Neural crest cell (in vitro differentiated cells): ENCODE data around the gene STK33. TPM values are rescaled to one million over a fixed set of nuclear protein-coding genes. Genes with fewer than 3 reads are reported as not detected.

Source experiments
- DNase-seq: peaks from one replicate; pipeline ENCODE4 v3.0.0; 2021; ENCODE audit warnings: low read depth, mixed read lengths, low spot score
- H3K27ac Mint-ChIP-seq: one replicate; pipeline ENCODE4 v1.8.0; 2021; ENCODE audit warnings: mild to moderate bottlenecking, mixed read lengths; ENCODE audit not compliant: unreplicated experiment
- H3K27me3 Mint-ChIP-seq: 2 replicates; pipeline ENCODE4 v1.8.0; 2021; ENCODE audit warnings: low read depth, mild to moderate bottlenecking, mixed read lengths
- H3K36me3 Mint-ChIP-seq: 2 replicates; pipeline ENCODE4 v1.8.0; 2021; ENCODE audit warnings: low read depth, mild to moderate bottlenecking, mixed read lengths
- H3K4me1 Mint-ChIP-seq: 2 replicates; pipeline ENCODE4 v1.8.0; 2021; ENCODE audit warnings: mixed read lengths
- H3K4me3 Mint-ChIP-seq: one replicate; pipeline ENCODE4 v1.8.0; 2021; ENCODE audit warnings: mild to moderate bottlenecking, mixed read lengths
- H3K9me3 Mint-ChIP-seq: 2 replicates; pipeline ENCODE4 v1.8.0; 2021; ENCODE audit warnings: mixed read lengths
- CTCF ChIP-seq: fragments of 200-600 bp; sonication (generic); conservative IDR thresholded peaks from 2 replicates; pipeline ENCODE4 v1.5.0; 2021; ENCODE audit warnings: antibody characterized with exemption, mild to moderate bottlenecking
- total RNA-seq: library from RNA; stranded (reverse); gene quantifications from 2 replicates; pipeline ENCODE4 v1.2.1, GENCODE V29; 2021

STK33 gene
- total RNA-seq, 1 donor from 2014 or later: 17.3 TPM

- Mint-ChIP-seq H3K27ac (no peak overlapping the region), H3K4me3 (no peak overlapping the region), H3K4me1 (no peaks in the 10 kb centered on the region), H3K27me3 (peaks cover 7% of the 10 kb centered on the region), H3K36me3 (no peaks in the 10 kb centered on the region), H3K9me3 (no peaks in the 10 kb centered on the region)
- DNase-seq: no peak
- no peak for TF ChIP-seq CTCF
Observed at GRCh38 chr11:8603696-8604077, 9.7 kb upstream of the STK33 start.

- H3K27me3 Mint-ChIP-seq: peaks cover 17% of the 10 kb centered on the region
- no peak for TF ChIP-seq CTCF
- H3K27ac Mint-ChIP-seq: no peak overlapping the region
- H3K9me3 Mint-ChIP-seq: no peaks in the 10 kb centered on the region
- no peak for DNase-seq
- no peaks in the 10 kb centered on the region for H3K36me3 Mint-ChIP-seq
- no peak overlapping the region for H3K4me3 Mint-ChIP-seq
- H3K4me1 Mint-ChIP-seq: no peaks in the 10 kb centered on the region
Observed at GRCh38 chr11:8601376-8602133, 7.5 kb upstream of the STK33 start.

GRCh38 chr11:8598506-8598905 is 4.5 kb upstream of the STK33 start:
- peaks cover 8% of the 10 kb centered on the region for H3K4me1 Mint-ChIP-seq
- no peaks in the 10 kb centered on the region for H3K9me3 Mint-ChIP-seq
- H3K27ac Mint-ChIP-seq: no peak overlapping the region
- H3K27me3 Mint-ChIP-seq: peaks cover 19% of the 10 kb centered on the region
- no peak for DNase-seq
- no peaks in the 10 kb centered on the region for H3K36me3 Mint-ChIP-seq
- H3K4me3 Mint-ChIP-seq: no peak overlapping the region
- no peak for TF ChIP-seq CTCF

GRCh38 chr11:8597182-8597581 is 3.2 kb upstream of the STK33 start:
- Mint-ChIP-seq H3K27me3 (peaks cover 19% of the 10 kb centered on the region), H3K4me1 (peaks cover 17% of the 10 kb centered on the region), H3K9me3 (no peaks in the 10 kb centered on the region), H3K4me3 (no peak overlapping the region), H3K36me3 (no peaks in the 10 kb centered on the region), H3K27ac (no peak overlapping the region)
- no peak for DNase-seq
- TF ChIP-seq CTCF: no peak

- H3K36me3 Mint-ChIP-seq: no peaks in the 10 kb centered on the region
- TF ChIP-seq CTCF: no peak
- no peak for DNase-seq
- H3K9me3 Mint-ChIP-seq: no peaks in the 10 kb centered on the region
- H3K4me1 Mint-ChIP-seq: peaks cover 17% of the 10 kb centered on the region
- no peak overlapping the region for H3K27ac Mint-ChIP-seq
- H3K27me3 Mint-ChIP-seq: peaks cover 19% of the 10 kb centered on the region
- peak overlapping the region; percentile 43 for H3K4me3 Mint-ChIP-seq
Observed at GRCh38 chr11:8596504-8597046, 2.5 kb upstream of the STK33 start.
